AG04449 (cell line): ENCODE measurements around the gene ANKRD10.

ENCODE experiments used
- CTCF ChIA-PET: fragments of 350-600 bp; formaldehyde crosslinking; extraction: SDS; loops from one replicate; lab custom pipeline; 2021; ENCODE audit warnings: antibody characterized with exemption; lab: Yijun Ruan, JAX
- POLR2A ChIA-PET: fragments of 400-600, 350-600 bp; formaldehyde crosslinking; extraction: SDS; loops from one replicate; lab custom pipeline; 2020; ENCODE audit warnings: antibody characterized with exemption, inconsistent platforms; lab: Yijun Ruan, JAX
- DNase-seq: peaks from one replicate; pipeline ENCODE4 v3.0.0-alpha.2; 2010; ENCODE audit warnings: low read depth, low spot score
- H3K4me3 ChIP-seq: 2 replicates; pipeline ENCODE4 v1.5.1; 2011; ENCODE audit warnings: low read depth, mild to moderate bottlenecking, control low read depth, low read length
- TF ChIP-seq, protein P1 (sequence below): IDR thresholded peaks from one replicate; pipeline ENCODE4 v1.5.1; 2011; ENCODE audit warnings: mild to moderate bottlenecking, moderate library complexity, low read length, control low read depth, inconsistent platforms; ENCODE audit not compliant: insufficient read depth; ENCODE audit errors: missing control alignments

Gene ANKRD10

DNA sequence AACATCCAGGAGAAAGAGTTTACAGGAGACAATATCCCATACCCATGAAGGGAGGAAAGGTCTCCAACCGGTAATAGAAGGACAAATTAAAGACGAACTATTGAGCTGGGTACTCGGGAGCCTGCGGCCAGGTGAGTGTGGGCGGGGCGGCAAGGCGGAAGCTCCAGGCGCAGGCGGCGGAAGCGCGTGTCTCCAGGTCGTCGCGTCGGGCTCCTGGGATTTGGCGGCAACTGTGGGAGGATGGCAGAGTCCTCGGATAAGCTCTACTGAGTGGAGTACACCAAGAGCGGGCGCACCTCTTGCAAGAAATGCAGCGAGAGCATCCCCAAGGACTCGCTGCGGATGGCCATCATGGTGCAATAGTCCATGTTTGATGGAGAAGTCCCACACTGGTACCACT, 21.6 kb upstream of the ANKRD10 start:
- CTCF ChIA-PET = no interaction called here
- TF ChIP-seq, protein P1, sequence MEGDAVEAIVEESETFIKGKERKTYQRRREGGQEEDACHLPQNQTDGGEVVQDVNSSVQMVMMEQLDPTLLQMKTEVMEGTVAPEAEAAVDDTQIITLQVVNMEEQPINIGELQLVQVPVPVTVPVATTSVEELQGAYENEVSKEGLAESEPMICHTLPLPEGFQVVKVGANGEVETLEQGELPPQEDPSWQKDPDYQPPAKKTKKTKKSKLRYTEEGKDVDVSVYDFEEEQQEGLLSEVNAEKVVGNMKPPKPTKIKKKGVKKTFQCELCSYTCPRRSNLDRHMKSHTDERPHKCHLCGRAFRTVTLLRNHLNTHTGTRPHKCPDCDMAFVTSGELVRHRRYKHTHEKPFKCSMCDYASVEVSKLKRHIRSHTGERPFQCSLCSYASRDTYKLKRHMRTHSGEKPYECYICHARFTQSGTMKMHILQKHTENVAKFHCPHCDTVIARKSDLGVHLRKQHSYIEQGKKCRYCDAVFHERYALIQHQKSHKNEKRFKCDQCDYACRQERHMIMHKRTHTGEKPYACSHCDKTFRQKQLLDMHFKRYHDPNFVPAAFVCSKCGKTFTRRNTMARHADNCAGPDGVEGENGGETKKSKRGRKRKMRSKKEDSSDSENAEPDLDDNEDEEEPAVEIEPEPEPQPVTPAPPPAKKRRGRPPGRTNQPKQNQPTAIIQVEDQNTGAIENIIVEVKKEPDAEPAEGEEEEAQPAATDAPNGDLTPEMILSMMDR = no peak
- POLR2A ChIA-PET = no interaction called here
- H3K4me3 ChIP-seq = no peak overlapping the region
- no peak for DNase-seq

DNA sequence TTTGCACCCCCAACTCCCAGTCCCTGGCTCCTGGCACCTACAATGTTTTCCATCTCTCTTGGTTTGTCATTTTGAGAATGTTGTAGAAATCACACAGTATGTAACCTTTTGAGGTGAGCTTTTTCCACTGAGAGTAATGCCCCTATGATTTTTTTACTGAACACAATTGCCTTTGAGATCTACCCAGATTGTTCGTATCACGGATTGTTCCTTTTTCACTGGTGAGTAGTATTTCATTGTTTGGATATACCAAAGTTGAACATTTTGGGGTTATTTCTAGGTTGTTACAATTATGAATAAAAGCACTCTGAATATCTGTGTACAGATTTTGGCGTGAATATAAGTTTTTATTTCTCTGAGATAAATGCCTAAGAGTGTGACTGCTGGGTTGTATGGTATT, 17.7 kb upstream of the ANKRD10 start:
- no peak overlapping the region for H3K4me3 ChIP-seq
- TF ChIP-seq, protein P1 = no peak
- POLR2A ChIA-PET = no interaction called here
- DNase-seq = no peak
- CTCF ChIA-PET = interaction anchor here (1.4 kb wide), 1 partner anchor 9 kb away, joined by 3 read pairs; no protein-coding TSS in a partner anchor

DNA sequence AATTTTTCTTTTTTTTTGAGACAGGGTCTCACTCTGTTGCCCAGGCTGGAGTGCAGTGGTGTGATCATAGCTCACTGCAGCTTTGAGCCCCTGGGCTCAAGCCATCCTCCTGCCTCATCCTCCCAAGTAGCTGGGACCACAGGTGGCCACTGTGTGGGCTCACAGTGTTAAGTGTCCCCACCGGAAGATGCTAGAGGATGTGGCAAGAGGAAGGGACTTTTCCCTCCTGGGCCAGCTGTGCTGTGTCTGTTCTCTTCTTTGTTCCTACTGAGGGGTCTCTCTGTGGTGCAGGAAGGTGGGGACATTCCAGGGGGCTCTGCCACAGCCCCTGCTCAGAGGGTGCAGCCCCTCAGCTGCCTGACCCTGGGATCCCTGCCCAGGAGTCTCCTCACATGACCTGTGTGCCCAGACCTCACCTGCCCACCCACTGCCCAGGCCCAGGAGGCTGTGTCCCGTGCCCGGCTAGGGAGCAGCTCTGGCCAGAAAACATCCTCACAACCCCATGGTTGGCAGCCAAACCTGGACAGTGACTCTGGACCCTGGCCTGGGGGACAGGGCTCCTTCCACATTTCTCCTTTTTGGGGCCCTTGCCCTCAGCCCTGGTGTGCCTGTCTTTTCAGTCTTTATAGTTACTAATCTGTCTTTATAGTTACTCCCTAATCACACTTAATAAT, 14.4 kb upstream of the ANKRD10 start:
- CTCF ChIA-PET = no interaction called here
- TF ChIP-seq, protein P1 = no peak
- POLR2A ChIA-PET = no interaction called here
- DNase-seq = no peak
- H3K4me3 ChIP-seq = no peak overlapping the region

DNA sequence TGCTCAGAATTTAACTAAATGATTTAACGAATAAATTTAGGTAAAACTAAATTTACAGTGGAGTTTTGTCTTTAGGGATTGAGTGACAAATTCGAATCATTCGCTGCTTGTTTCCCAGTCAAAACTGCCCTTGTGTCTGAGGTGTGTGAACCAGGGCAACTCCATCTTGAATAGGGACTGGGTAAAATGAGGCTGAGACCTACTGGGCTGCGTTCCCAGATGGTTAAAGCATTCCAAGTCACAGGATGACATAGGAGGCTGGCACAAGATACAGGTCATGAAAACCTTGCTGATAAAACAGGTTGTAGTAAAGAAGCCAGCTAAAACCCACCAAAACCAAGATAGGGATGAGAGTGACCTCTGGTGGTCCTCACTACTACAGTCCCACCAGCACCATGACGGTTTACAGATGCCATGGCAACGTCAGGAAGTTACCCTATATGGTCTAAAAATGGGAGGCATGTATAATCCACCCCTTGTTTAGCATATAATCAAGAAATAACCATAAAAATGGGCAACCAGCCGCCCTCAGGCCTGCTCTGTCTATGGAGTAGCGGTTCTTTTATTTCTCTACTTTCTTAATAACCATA, 10.2 kb upstream of the ANKRD10 start:
- no peak for DNase-seq
- ChIA-PET POLR2A (no interaction called here), CTCF (interaction anchor here (0.9 to 1.8 kb wide), 3 partner anchors 10 to 131 kb away, joined by 3 to 9 read pairs (median 3); partner anchors contain the start of gene ANKRD10)
- TF ChIP-seq, protein P1 = no peak
- H3K4me3 ChIP-seq = no peak overlapping the region

DNA sequence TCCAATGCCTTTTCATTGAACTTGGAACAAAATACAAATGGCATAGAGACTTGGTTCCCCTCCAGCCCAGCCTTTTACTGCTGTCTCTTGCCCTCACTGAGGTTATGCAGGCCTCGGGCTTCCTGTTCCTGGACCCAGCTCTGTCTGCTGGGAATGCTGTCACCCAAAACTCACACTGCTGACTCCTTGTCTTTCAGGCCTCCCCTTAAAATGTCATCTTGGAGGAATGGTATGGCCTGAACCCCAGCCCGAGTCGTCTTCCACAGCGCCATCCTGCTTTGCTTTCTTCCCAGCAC, 9.7 kb upstream of the ANKRD10 start:
- no peak for DNase-seq
- H3K4me3 ChIP-seq = no peak overlapping the region
- TF ChIP-seq, protein P1 = no peak
- ChIA-PET POLR2A (no interaction called here), CTCF (interaction anchor here (0.6 to 1.8 kb wide), 4 partner anchors 10 to 144 kb away, joined by 3 to 9 read pairs (median 5); partner anchors contain the start of gene ANKRD10)

DNA sequence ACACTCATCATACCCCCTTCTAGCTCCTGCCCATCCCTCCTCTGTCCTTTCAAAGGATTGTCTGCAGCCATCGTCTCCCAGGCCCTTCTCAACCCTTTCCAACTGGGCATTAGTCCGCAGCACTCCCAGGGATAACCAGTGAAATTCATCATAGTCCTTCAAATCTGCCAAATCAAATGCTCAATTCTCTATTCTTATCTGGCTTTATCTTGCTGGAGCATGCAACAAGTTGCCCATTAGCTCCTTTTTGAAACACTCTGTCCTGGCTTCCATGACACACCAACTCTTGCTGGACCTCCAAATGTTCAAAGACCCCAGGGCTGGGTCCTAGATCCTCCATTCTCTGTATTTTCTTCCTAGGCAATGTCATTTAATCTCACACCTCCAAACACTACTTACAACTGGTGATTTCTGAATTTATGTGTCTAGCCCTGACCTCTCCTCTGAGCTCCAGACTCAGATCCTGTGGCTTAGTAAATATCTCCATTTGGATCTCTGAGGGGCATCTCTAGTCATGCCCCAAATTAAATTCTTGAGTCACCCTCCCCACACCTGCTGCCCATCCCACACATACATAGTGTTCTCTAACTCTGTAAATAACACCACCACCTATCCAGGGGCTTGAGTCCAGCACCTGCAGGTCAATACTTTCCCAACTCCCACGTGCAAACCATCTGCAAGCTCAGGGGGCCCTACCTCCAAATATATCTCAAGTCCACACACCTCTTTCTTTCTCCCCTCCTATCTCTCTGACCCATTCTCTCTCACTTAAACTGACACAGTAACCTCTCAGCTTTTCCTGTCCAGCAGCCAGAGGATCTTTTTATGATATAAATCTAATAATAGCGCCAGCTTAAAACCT, 9.1 kb upstream of the ANKRD10 start:
- H3K4me3 ChIP-seq = no peak overlapping the region
- CTCF ChIA-PET = interaction anchor here (0.6 to 1.8 kb wide), 6 partner anchors 9 to 144 kb away, joined by 3 to 9 read pairs (median 3); partner anchors contain the start of gene ANKRD10
- POLR2A ChIA-PET = no interaction called here
- no peak for DNase-seq
- TF ChIP-seq, protein P1 = no peak
